Measurements from ENCODE around the gene SRRM1. TPM values are rescaled to one million over a fixed set of nuclear protein-coding genes. Genes with fewer than 3 reads are reported as not detected.

Gene SRRM1
- total and polyA plus RNA-seq, 2 of the 8 experiments (the other 6 are each of a cell fraction or from before 2014, with no cell fraction given) = 77.1 to 255 TPM

DNA sequence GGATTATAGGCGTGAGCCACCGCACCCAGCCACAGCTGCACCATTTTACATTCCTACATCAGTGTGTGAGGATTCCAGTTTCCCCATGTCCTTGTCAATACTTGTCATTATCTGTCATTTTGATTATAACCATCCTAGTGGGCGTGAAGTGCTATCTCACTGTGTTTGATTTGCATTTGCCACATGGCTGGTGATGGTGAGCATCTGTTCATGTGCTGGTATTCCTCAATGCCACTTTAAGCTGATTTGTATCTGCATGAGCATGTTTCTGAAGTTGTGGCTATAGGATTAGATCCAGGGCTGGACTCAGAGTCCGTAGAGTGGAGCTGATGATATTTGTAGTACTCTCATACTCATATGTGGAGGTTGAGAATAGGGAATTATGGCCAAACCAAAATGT lies 36.6 kb downstream of the SRRM1 start:
- Histone ChIP-seq H2BK20ac (ENCODE audit: low read length) (no peak overlapping the region), H2BK5ac (ENCODE audit: low read depth, low read length) (no peak overlapping the region), H3K14ac (ENCODE audit: insufficient read length) (no peak overlapping the region), H3K4ac (replicated peaks; ENCODE audit: insufficient read length, low read depth, low read length) (no peak overlapping the region), H3K79me2 (ENCODE audit: control insufficient read depth in 1 of 2, insufficient read depth in 2 of 2, low read length in 2 of 2) (no peaks in the 10 kb centered on the region), H4K91ac (replicated peaks; ENCODE audit: insufficient read length, low read length) (no peak overlapping the region), H3K9ac (replicated peaks in 1 of 4; ENCODE audit: extremely low read depth in 1 of 4, low read depth in 3 of 4, low read length in 3 of 4) (no peak overlapping the region), H2BK120ac (replicated peaks; ENCODE audit: low read depth, low read length) (no peak overlapping the region), H4K5ac (ENCODE audit: insufficient read length, low read depth, low read length) (no peak overlapping the region), H4K8ac (ENCODE audit: extremely low read depth, insufficient read depth, low read length) (no peak overlapping the region), H3K27me3 (replicated peaks in 1 of 4; ENCODE audit: control insufficient read depth in 3 of 4, extremely low read depth in 1 of 4, insufficient read depth in 3 of 4, low read length in 3 of 4) (no peaks in the 10 kb centered on the region), H3K36me3 (ENCODE audit: control insufficient read depth in 2 of 4, insufficient read depth in 4 of 4, low read length in 3 of 4) (peaks cover 3 to 16% (median 4%) of the 10 kb centered on the region in 4 experiments; a peak in 7 of 8 replicates), H3K56ac (replicated peaks; ENCODE audit: insufficient read length, low read depth, low read length) (no peak overlapping the region), H3K4me3 (ENCODE audit: extremely low read depth in 1 of 4, insufficient read depth in 2 of 4, low read depth in 3 of 4, low read length in 4 of 4) (no peak overlapping the region), H2BK15ac (ENCODE audit: low read length) (no peak overlapping the region), H4K20me1 (replicated peaks in 1 of 2; ENCODE audit: control insufficient read depth in 1 of 2, insufficient read depth in 2 of 2, low read length in 2 of 2) (peaks cover 0 to 3% of the 10 kb centered on the region in 2 experiments), H3K9me3 (ENCODE audit: insufficient read depth in 2 of 2, low read depth in 1 of 2, low read length in 1 of 2) (no peaks in the 10 kb centered on the region), H2BK12ac (ENCODE audit: low read depth, low read length) (0 out of 2 replicates have a peak overlapping the region, but pooled peaks have one; percentile 17), H3K27ac (ENCODE audit: low read depth, low read length) (no peak overlapping the region), H3K79me1 (ENCODE audit: low read depth, low read length) (no peaks in the 10 kb centered on the region), H3K18ac (ENCODE audit: extremely low read depth, low read length) (no peak overlapping the region), H3K4me1 (replicated peaks in 1 of 4; ENCODE audit: control insufficient read depth in 3 of 4, insufficient read depth in 4 of 4, low read length in 3 of 4) (no peaks in the 10 kb centered on the region), H3K23ac (ENCODE audit: insufficient read length) (no peak overlapping the region), H3K4me2 (ENCODE audit: insufficient read depth in 1 of 2, low read depth in 2 of 2, low read length in 2 of 2) (no peak overlapping the region), H3K23me2 (ENCODE audit: low read depth, low read length) (no peaks in the 10 kb centered on the region), H2AK5ac (ENCODE audit: low read depth, low read length) (no peak overlapping the region), H2AFZ (ENCODE audit: low read length) (no peak overlapping the region)
- DNase-seq (ENCODE audit: low read depth in 1 of 2, low spot score in 2 of 2) (no peak), FAIRE-seq (no peak)
- ChIA-PET POLR2A (ENCODE audit: partially characterized antibody) (interaction anchor here (0.6 to 2.3 kb wide), 4 partner anchors 20 to 164 kb away, joined by 3 to 8 read pairs (median 4); no protein-coding TSS in a partner anchor), CTCF (ENCODE audit: partially characterized antibody) (no interaction called here)
- 93% methylated on average over 4 of the region's 4 CpGs; no CpG with 5 or more reads in 1 of the 2 experiments for WGBS, 2 experiments (ENCODE audit: extremely low coverage in 1 of 2, insufficient coverage in 1 of 2, insufficient read length in 1 of 2, insufficient replicate concordance in 2 of 2, low coverage in 1 of 2, low lambda C conversion rate in 2 of 2, missing lambda C conversion rate in 1 of 2)
- TF ChIP-seq SUZ12 (IDR thresholded peaks at IDR 0.05; ENCODE audit: low read length) = no peak

All from H1 (cell line).